GM12878 (cell line): ENCODE data around the gene SMC5. TPM values are rescaled to one million over a fixed set of nuclear protein-coding genes. Genes with fewer than 3 reads are reported as not detected.

Source experiments
- ATAC-seq: fragments of 200-7000 bp; cut with Tn5 transposase; 3 replicates; pipeline ENCODE4 v1.9.1; 2020; ENCODE audit warnings: mild to moderate bottlenecking, moderate library complexity
- BruUV-seq: library from RNA; stranded (reverse); fragments of 400-500 nt; replicated peaks from 2 replicates; lab custom pipeline; 2021; lab: Mats Ljungman, UMichigan
- CTCF ChIA-PET: fragments of 300-600 bp; sonication (Branson Sonifier 250); formaldehyde crosslinking; extraction: SDS; loops from one replicate; lab custom pipeline; 2021; ENCODE audit warnings: inconsistent platforms; lab: Yijun Ruan, JAX
- POLR2A ChIA-PET: fragments of 350-600 bp; formaldehyde crosslinking; extraction: SDS; loops from one replicate; lab custom pipeline; 2021; ENCODE audit warnings: inconsistent platforms; lab: Charles Lee
- RAD21 ChIA-PET: fragments of 300-600 bp; sonication (Branson Sonifier 250); formaldehyde crosslinking; loops from one replicate; lab custom pipeline; 2023; ENCODE audit warnings: antibody characterized with exemption; ENCODE audit not compliant: unreplicated experiment; lab: Charles Lee
- SMC1A ChIA-PET: fragments of 300-600 bp; sonication (Branson Sonifier 250); formaldehyde crosslinking; loops from one replicate; lab custom pipeline; 2023; ENCODE audit not compliant: unreplicated experiment, uncharacterized antibody; lab: Charles Lee
- DNase-seq: peaks from one replicate; pipeline ENCODE4 v3.0.0-alpha.2; 2011; ENCODE audit warnings: low read depth, low spot score
- FAIRE-seq: peaks from 3 replicates; lab custom pipeline; 2011; peaks lifted over from hg19 to GRCh38; lab: Jason Lieb, UNC
- H2AFZ ChIP-seq: 2 replicates; pipeline ENCODE4 v1.6.0; 2011; ENCODE audit warnings: low read depth, low read length, control low read depth; ENCODE audit not compliant: control insufficient read depth
- H3K27ac ChIP-seq: 2 replicates; pipeline ENCODE4 v1.5.1; 2011; ENCODE audit warnings: control low read depth; ENCODE audit not compliant: control insufficient read depth, insufficient read depth
- H3K27me3 ChIP-seq, 2 experiments: replicated peaks in 1 of 2; 2 replicates each; pipeline versions ENCODE4 v1.6.0 to v1.6.1; 2011; ENCODE audit warnings: low read length in 1 of 2; ENCODE audit not compliant: control insufficient read depth in 2 of 2, insufficient read depth in 2 of 2
- H3K36me3 ChIP-seq, 2 experiments: 2 replicates each; pipeline ENCODE4 v1.5.1; 2011; ENCODE audit warnings: low read length in 1 of 2; ENCODE audit not compliant: control insufficient read depth in 2 of 2, insufficient read depth in 2 of 2
- H3K4me1 ChIP-seq: 2 replicates; pipeline ENCODE4 v1.6.1; 2011; ENCODE audit warnings: mild to moderate bottlenecking, low read length, moderate library complexity, mixed read lengths; ENCODE audit not compliant: control insufficient read depth, insufficient read depth
- H3K4me2 ChIP-seq: 2 replicates; pipeline ENCODE4 v1.6.0; 2011; ENCODE audit warnings: control low read depth; ENCODE audit not compliant: control insufficient read depth, insufficient read depth
- H3K4me3 ChIP-seq: fragments of 200-600 bp; sonication (generic); 2 replicates; pipeline ENCODE4 v1.5.1; 2016
- H3K79me2 ChIP-seq: 2 replicates; pipeline ENCODE4 v1.6.0; 2011; ENCODE audit warnings: low read length; ENCODE audit not compliant: control insufficient read depth, insufficient read depth
- H3K9ac ChIP-seq: 2 replicates; pipeline ENCODE4 v1.8.0; 2011; ENCODE audit warnings: low read length, control low read depth, mixed read lengths; ENCODE audit not compliant: control insufficient read depth, insufficient read depth
- H3K9me3 ChIP-seq: replicated peaks from 3 replicates; pipeline ENCODE4 v1.5.1; 2011; ENCODE audit warnings: mild to moderate bottlenecking, low read length; ENCODE audit not compliant: control insufficient read depth, insufficient read depth
- H4K20me1 ChIP-seq: 2 replicates; pipeline ENCODE4 v1.6.0; 2011; ENCODE audit not compliant: control insufficient read depth, insufficient read depth
- BCLAF1 ChIP-seq: fragments of 450-650 bp; IDR thresholded peaks from 2 replicates; pipeline ENCODE4 v1.6.1; 2017; ENCODE audit warnings: antibody characterized with exemption, mild to moderate bottlenecking, moderate library complexity
- BHLHE40 ChIP-seq, 2 experiments: fragments of 450-650 bp in 1 of 2; IDR thresholded peaks; 2 replicates each; pipeline ENCODE4 v1.6.1; 2011 to 2017; ENCODE audit warnings: low read depth in 2 of 2, borderline replicate concordance in 1 of 2, improper control_type of control experiment in 1 of 2, low read length in 1 of 2, mild to moderate bottlenecking in 1 of 2
- BMI1 ChIP-seq: fragments of 450-650 bp; IDR thresholded peaks from 2 replicates; pipeline ENCODE4 v1.6.1; 2016; ENCODE audit warnings: mild to moderate bottlenecking, moderate library complexity, borderline replicate concordance
- CREB1 ChIP-seq: IDR thresholded peaks from 2 replicates; pipeline ENCODE4 v1.6.1; 2012; ENCODE audit warnings: low read depth, mild to moderate bottlenecking, inconsistent platforms
- E2F4 ChIP-seq: IDR thresholded peaks from 2 replicates; pipeline ENCODE4 v1.6.1; 2012; ENCODE audit warnings: low read depth, low read length, improper control_type of control experiment
- EGR1 ChIP-seq, 2 experiments: IDR thresholded peaks; 1 replicate in 1 of 2; 2 replicates in 1 of 2; pipeline ENCODE4 v1.6.1; 2011 to 2012; ENCODE audit warnings: low read depth in 2 of 2, low read length in 2 of 2, borderline replicate concordance in 1 of 2, mild to moderate bottlenecking in 1 of 2, moderate library complexity in 1 of 2
- EZH2 ChIP-seq: IDR thresholded peaks from 2 replicates; pipeline ENCODE4 v1.6.1; 2012; ENCODE audit warnings: low read depth, mild to moderate bottlenecking, control low read depth, inconsistent platforms, low read length, borderline replicate concordance; ENCODE audit not compliant: control insufficient read depth
- HCFC1 ChIP-seq: fragments of 150-350 bp; IDR thresholded peaks from 2 replicates; pipeline ENCODE4 v1.6.1; 2014; ENCODE audit warnings: low read length
- NR2C2 ChIP-seq: IDR thresholded peaks from 2 replicates; pipeline ENCODE4 v1.6.1; 2011; ENCODE audit warnings: borderline replicate concordance, low read depth; ENCODE audit not compliant: control insufficient read depth, insufficient read length
- PAX8 ChIP-seq: fragments of 450-650 bp; IDR thresholded peaks from 2 replicates; pipeline ENCODE4 v1.6.1; 2017; ENCODE audit warnings: mild to moderate bottlenecking, moderate library complexity
- SMC3 ChIP-seq: IDR thresholded peaks from 2 replicates; pipeline ENCODE4 v1.6.1; 2011; ENCODE audit warnings: low read length, improper control_type of control experiment, borderline replicate concordance
- SUPT20H ChIP-seq: IDR thresholded peaks from 2 replicates; pipeline ENCODE4 v1.6.1; 2011; ENCODE audit warnings: low read depth, mild to moderate bottlenecking, low read length, moderate library complexity, borderline replicate concordance; ENCODE audit not compliant: control insufficient read depth
- TCF12 ChIP-seq: IDR thresholded peaks from 2 replicates; pipeline ENCODE4 v1.6.1; 2011; ENCODE audit warnings: low read depth, mild to moderate bottlenecking, low read length
- YY1 ChIP-seq: IDR thresholded peaks from 2 replicates; pipeline ENCODE4 v1.6.1; 2011; ENCODE audit warnings: low read depth, mild to moderate bottlenecking, low read length
- ZNF274 ChIP-seq: IDR thresholded peaks from one replicate; pipeline ENCODE4 v1.8.0; 2011; ENCODE audit not compliant: insufficient read length, insufficient read depth
- WGBS: methylation state at CpG from one replicate; pipeline ENCODE4 v1.1.6; 2016; ENCODE audit warnings: low lambda C conversion rate; ENCODE audit not compliant: insufficient replicate concordance, insufficient coverage; ENCODE audit errors: missing lambda C conversion rate; 5-methylcytosine and 5-hydroxymethylcytosine counted together
- in situ Hi-C: fragments of 300-500 bp; cut with MboI; formaldehyde crosslinking; loops from 9 replicates; pipeline ENCODE4 v1.14.3; 2018; ENCODE audit warnings: mixed read lengths
- intact Hi-C: fragments of 100-400 bp; cut with micrococcal nuclease; formaldehyde crosslinking; loops from one replicate; pipeline ENCODE4 v1.14.2; 2022; ENCODE audit not compliant: unreplicated experiment
- polyA plus RNA-seq, 11 experiments: library from polyadenylated mRNA; depleted of rRNA in 4 of 11; unstranded in 6 of 11; stranded (reverse) in 5 of 11; fragments of >200 nt; fragmentation: Nextera tagmentation in 4 of 11; fragmentation: Illumina TruSeq in 1 of 11; extraction: Ambion mirVana in 4 of 11; extraction: Trizol in 1 of 11; gene quantifications; 1 replicate in 1 of 11; 2 replicates in 10 of 11; pipeline versions ENCODE4 v1.2.1 to v1.2.3, GENCODE V29; 2011 to 2016; ENCODE audit warnings: inconsistent platforms in 2 of 11, missing spikeins in 2 of 11, low read depth in 1 of 11
- total RNA-seq, 4 experiments: library from RNA; depleted of rRNA in 3 of 4; stranded (reverse); fragments of >200 nt in 3 of 4; fragmentation: Illumina TruSeq in 1 of 4; extraction: Trizol in 1 of 4; gene quantifications; 2 replicates each; pipeline versions ENCODE4 v1.2.1 to v1.2.3, GENCODE V29; 2013 to 2021

Gene SMC5
- total and polyA plus RNA-seq, 10 of the 15 experiments (the other 5 are each of a cell fraction or from before 2014, with no cell fraction given) = 6.5 to 47.1 (median 22.9) TPM

GRCh38 chr9:70218767-70219166, 40.0 kb upstream of the SMC5 start (continued):
- TF ChIP-seq PAX8 (no peak), BCLAF1 (no peak)

GRCh38 chr9:70220216-70220615, 38.6 kb upstream of the SMC5 start:
- CTCF ChIA-PET = no interaction called here
- no peak for ATAC-seq
- RAD21 ChIA-PET = no interaction called here
- 32% methylated on average over 2 of the region's 2 CpGs for WGBS
- no peaks in the 10 kb centered on the region for H3K4me1 ChIP-seq
- H4K20me1 ChIP-seq = no peaks in the 10 kb centered on the region
- no peaks in the 10 kb centered on the region for H3K9me3 ChIP-seq
- TF ChIP-seq SMC3 = no peak
- no peak for TF ChIP-seq CREB1
- TF ChIP-seq HCFC1 = no peak
- TF ChIP-seq BHLHE40 (IDR thresholded peaks at IDR 0.05; ENCODE audit: borderline replicate concordance in 1 of 2, low read depth in 2 of 2, low read length in 1 of 2) = no peak
- no peak for TF ChIP-seq E2F4
- no peak for TF ChIP-seq ZNF274
- no peak for TF ChIP-seq BMI1
- no peak for TF ChIP-seq NR2C2
- no peak for TF ChIP-seq EGR1 (IDR thresholded peaks at IDR 0.05; ENCODE audit: borderline replicate concordance in 1 of 2, low read depth in 2 of 2, low read length in 2 of 2)
- no peak for TF ChIP-seq SUPT20H
- TF ChIP-seq YY1 = no peak
- no peak for TF ChIP-seq TCF12
- no peak for TF ChIP-seq EZH2
- POLR2A ChIA-PET = no interaction called here
- H3K4me2 ChIP-seq = no peak overlapping the region
- no peak for FAIRE-seq
- no peaks in the 10 kb centered on the region for H3K27me3 ChIP-seq
- no peaks in the 10 kb centered on the region for H3K79me2 ChIP-seq
- no peak overlapping the region for H3K9ac ChIP-seq
- no peak for DNase-seq
- no TSS peak for BruUV-seq
- intact Hi-C loops (loop anchor here (10.0 kb wide), 1 partner anchor 65 kb away; no protein-coding TSS in a partner anchor), in situ Hi-C loops (no loop called here)
- SMC1A ChIA-PET = interaction anchor here (0.6 kb wide), 1 partner anchor 179 kb away, joined by 3 read pairs; no protein-coding TSS in a partner anchor
- H3K36me3 ChIP-seq = no peaks in the 10 kb centered on the region
- no peak overlapping the region for H3K4me3 ChIP-seq
- no peak overlapping the region for H2AFZ ChIP-seq
- H3K27ac ChIP-seq = no peak overlapping the region
